Esophagus squamous epithelium (tissue), 4 donors: ENCODE measurements around the gene TMEM182.

ENCODE experiments used
- POLR2A ChIP-seq, 4 donors: fragments of 450-650 bp; IDR thresholded peaks; one replicate each; pipeline ENCODE4 v1.6.1; 2017; ENCODE audit warnings: antibody characterized with exemption in 4 of 4, mild to moderate bottlenecking in 4 of 4, moderate library complexity in 3 of 4
- TF ChIP-seq, protein P1 (sequence below), 6 experiments: fragments of 450-650 bp in 4 of 6; fragments of 200-600 bp in 2 of 6; sonication (generic) in 2 of 6; IDR thresholded peaks; one replicate each; pipeline ENCODE4 v1.5.1; 2016 to 2019; ENCODE audit warnings: antibody characterized with exemption in 6 of 6, mild to moderate bottlenecking in 4 of 6, moderate library complexity in 4 of 6

- no peak for TF ChIP-seq POLR2A (IDR thresholded peaks at IDR 0.05)
- TF ChIP-seq, protein P1, sequence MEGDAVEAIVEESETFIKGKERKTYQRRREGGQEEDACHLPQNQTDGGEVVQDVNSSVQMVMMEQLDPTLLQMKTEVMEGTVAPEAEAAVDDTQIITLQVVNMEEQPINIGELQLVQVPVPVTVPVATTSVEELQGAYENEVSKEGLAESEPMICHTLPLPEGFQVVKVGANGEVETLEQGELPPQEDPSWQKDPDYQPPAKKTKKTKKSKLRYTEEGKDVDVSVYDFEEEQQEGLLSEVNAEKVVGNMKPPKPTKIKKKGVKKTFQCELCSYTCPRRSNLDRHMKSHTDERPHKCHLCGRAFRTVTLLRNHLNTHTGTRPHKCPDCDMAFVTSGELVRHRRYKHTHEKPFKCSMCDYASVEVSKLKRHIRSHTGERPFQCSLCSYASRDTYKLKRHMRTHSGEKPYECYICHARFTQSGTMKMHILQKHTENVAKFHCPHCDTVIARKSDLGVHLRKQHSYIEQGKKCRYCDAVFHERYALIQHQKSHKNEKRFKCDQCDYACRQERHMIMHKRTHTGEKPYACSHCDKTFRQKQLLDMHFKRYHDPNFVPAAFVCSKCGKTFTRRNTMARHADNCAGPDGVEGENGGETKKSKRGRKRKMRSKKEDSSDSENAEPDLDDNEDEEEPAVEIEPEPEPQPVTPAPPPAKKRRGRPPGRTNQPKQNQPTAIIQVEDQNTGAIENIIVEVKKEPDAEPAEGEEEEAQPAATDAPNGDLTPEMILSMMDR (IDR thresholded peaks at IDR 0.05) = no peak
These were observed 30.9 kb downstream of the TMEM182 start for GRCh38 chr2:102792568-102793208.
